ENCODE data around the gene SMPX.

Gene SMPX

DNA sequence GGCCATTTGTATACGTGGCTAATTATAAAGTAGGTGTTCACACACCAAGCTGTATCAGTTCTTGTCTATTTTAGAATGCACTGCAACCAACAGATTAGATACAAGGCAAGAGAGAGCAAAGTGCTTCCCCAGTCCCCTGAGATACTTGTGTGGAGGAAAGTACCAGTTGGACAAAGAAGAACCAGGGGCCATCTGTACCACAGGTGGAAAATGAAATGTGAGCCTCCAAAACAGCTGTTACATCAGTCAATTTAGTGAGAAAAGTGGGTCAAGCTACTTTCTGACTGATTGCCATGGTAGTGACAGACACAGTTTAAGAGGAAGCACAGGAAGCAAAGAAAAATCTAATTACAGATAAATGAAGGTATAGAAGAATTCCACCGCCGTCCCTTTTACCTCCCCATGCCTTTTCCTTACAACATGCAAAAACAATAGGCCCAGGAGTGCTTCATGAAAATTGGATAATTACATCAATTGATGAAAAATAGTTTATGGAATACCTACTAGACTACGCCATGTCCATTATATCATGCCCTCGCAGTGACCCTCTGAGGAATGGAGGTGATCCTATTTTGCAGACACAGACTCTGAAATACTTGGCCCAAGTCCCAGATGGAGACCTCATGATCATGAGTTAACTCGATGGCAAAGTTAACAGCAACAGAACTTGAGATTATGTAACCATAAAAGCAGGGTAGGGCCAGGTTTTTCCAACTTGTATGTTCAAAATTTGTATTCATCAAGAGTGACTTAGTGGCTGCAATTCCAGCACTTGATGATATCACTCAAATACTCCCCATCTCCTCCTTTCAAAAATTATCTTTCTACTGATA lies 15.8 kb downstream of the SMPX start:
- DNase-seq = no peak

DNA sequence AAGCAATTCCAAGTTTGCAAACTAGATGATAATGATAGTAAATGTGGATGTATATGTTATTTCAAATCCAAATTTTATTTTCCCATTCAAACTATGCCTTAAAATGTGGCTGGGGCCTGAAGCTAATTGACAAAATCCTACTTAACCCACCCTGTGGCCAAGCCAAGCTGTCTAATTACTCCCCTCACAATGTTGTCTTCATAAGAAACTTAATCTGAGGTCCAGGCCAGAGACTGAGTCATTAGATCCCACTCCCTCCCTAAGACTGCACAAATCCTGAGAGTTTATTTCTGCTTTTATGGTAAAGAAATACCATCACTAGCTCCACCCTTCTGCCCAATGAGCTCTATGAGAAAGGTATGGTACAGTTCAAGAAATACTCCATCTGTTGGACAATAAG lies 16.6 kb downstream of the SMPX start:
- DNase-seq = no peak

DNA sequence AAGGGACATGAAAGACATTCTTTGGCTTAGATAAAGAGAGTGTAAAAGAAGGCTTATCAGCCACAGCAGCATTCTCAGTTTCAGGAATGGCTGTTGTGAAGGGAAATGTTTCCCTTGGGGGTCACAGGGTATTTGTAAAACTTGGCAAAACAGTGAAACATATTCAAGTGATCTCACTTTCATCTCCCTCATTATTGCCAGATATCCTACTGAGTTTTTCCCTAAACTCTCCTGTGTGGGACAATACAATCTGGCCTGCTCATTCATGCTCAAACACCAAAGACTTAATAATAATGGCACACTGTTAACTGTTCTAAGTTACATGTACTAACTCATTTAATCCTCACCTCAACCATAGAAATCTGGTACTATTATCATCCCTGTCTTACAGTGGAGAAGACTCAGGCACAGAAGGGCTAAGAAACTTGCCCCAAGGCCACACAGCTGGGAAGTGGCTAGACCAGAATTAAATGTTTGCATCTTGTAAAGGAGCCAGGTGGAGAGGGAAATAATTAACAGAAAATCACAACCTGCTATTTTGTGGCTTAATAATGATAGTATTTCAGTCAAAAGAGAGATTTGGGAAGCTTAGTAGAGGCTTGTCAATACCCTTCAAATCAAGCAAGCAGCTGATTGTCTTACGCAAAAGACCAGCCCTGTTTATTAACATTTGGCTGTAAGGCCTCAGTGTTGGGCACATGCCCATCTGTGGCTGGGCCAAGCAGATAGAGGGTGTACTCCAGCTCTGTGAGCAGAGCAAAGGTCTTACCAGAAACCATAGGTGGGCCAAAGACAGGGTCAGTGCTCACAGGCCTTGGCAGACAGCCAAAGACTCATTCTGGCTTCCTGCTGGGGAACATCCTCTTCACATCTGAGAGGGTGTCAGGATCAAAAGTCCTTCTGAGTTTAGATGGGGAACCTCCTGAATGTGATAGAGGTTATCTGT lies 17.3 kb downstream of the SMPX start:
- no peak for DNase-seq

DNA sequence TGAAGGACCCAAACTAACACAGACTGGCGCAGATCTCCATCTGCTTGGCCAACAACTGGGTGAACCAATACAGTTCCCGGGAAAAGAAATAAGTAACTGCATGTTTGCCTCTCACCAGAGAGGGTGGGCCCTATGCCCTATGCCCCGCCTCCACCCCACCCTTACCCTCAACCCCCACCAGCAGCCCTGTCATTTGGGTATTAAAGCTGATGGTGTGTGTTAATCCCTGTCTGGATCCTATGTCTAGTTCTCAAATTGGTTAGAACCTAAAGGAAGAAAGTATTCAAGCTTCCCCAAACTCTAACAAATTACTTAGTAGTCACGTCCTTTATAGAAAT lies 19.0 kb downstream of the SMPX start:
- no peak for DNase-seq

DNA sequence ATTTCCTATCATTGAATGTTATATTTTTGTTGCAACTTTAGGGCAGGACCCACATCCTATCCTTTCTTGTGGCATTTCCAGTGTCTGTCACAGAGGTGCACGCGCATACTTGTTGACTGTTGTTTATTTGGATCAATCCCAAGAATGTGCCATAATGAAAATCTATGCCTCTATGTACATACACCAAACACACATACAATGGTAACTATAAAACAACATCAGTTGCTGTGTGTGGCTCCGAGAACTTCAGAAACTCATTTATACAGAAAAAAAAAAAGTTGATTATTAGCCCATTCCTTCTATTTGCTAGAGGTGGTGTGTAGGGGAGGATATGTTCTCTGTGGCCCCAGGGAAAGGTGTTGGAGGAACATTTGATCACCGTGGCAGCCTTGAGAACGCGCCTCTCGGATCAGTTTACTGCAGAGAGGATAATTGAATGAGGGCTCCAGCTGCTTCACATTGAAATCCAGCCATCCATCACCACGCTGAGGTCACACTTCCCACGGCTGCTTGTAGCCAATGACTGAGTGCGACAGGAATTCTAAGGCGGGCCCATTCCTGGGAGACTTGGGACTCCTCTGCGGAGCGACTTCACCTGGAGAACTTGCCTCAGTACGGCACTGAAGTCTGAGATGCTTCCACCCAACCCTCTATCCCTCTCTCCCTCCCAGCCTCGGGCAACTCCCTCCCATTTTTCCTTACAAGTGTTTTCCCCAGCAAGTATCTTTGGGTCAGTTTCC lies 19.5 kb downstream of the SMPX start:
- no peak for DNase-seq

DNA sequence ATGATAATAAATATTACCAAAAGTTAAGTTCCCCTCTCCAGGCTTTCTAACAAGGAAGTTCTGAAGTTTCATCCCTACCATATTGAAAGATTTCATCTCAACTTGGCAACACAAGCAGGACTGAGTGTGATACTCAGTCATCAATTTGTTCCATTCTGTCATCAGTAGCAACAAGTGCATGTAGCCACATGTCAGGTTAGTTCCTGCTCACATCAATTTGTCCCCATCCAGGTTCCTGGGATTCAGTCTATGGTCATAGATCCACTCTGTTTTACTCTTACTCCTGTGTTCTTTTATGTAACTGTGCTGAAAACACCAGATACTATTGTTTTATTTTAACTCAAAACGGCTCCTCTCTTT lies 22.2 kb downstream of the SMPX start:
- DNase-seq = no peak

DNA sequence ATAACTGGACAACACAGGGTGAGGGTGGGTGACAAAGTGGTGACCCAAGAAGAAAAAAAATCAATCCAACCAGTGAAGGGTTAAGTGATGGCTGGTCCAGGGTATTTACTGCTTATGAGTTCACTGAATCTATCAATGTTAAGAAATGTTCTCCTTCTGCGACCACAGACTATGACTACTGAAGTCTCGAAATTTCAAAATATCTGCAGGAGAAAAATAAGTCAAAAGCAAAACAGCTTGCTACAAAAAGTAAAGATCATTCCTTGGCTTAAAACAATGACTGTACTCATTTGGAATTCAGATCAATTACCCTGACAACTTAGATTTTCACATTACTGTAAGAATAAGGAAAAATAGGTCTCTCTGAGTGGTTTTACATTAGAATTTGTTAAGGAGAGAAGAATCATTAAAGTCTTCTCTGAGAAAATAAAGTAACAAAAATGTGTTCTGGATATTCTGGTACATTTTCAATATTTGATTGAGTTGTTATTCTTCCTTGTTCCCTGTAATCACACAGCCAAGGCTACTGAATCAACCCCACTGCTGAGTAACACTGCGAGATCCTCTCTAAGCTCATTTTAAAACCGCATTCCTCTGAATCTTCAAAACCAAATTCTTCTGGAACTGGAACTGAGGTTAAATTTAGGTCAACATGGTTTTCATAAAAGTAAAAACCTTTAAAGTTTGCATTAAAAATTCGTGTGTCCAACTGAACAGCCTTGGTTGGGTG lies 22.7 kb downstream of the SMPX start:
- no peak for DNase-seq

DNA sequence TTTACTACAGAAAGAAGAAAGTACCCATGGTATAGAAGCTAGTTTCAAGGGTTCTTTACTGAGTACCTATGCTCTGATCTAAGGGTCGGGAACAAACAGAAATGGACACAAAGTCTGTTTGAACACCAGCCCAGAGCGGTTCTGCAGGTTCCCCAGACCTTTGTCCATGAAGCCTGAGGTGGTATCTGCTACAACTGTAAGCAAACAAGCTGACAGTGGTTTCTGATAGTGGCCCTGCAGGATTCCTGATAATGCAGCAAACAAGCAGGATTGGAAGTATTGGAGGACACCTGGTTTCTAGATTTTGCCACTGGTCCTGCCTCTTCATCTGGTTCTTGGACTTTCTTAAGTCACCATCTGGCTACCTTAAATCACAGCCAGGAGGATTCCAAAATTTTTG lies 23.7 kb downstream of the SMPX start:
- no peak for DNase-seq

DNA sequence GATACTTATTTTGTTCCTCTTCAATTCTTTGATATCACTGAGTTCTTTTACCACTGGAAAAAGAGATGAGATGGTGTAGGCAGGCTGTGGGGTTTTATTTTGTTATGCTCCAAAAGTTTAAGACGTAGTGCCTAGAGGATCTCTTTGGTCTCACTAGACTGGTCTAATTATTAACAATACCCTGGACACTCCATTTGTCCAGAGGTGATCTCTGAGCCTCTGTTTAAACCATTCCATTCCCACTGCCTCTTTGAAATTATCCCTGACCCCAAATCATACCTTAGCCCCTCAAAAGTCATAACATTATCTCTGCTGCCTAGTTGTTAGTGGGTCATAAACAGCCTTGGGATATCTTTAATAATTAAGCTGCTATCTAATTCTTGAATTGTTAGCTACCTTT lies 24.2 kb downstream of the SMPX start:
- no peak for DNase-seq

DNA sequence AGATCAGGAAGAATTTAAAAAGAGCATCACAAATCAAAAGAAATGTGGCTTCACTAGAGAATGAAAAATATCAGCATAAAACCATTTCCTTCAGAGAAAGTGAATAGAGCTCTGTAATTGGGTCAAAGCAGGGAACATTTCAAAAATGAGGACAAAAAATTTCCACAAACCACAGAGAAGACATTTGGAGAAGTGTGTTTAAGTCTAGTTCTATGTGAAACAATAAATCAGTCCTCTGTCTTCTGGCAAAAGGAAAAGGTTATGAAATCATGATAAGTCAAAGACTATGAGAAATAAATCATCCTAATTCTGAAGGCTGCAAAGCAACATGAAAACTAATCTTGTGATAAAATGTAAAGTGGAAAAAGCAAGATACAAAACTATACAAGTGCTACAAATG lies 27.9 kb downstream of the SMPX start:
- no peak for DNase-seq

DNA sequence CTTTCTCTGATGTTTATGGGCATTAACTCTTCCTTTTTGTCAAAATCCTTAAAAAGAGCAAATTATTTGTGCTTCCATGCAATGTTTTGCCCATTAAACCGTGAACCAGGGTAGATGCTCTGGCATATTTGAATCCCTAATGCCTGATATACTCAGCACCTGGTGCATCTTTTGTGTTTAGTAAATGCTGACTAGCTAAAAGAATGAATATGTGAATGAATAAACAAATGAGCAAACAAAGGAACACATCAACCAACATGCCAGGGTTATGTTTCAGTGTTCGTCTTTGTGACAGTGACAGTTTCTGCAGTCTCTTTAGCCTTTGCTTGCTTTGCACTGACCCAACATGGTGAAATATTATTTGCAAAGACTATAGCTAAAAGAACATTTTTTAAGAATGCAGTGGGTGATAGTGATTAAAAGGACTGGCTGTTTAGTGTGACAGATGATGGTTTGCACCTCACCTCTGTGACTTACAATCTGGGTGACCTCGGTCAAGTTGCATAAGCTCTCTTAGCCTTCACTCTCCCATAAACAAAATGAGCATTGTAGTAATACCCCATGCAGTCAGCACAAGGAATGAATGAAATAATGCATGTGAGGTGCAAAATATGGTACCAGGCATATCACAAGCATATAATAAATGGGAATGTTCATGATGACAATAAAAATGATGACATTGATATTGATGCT lies 29.5 kb downstream of the SMPX start:
- DNase-seq = no peak

DNA sequence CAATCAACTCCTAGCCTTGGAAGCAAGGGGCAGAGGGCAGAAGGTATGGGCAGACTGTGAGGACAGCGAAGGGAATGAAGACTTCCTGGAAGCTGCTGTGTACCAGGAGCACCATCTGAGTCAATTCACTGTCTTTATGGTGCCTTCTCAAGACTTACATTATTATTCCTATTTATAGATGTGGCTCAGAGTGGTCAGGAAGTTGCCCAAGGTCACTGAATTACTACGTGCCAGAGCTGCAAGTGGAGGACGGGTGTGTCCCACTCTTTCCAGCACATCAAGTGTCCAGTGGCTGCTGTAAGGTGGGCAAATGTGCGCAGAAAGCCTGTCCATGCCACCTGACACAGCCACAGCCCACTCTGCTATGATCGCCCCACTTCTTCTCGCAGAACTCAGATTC lies 32.0 kb downstream of the SMPX start:
- DNase-seq = no peak

DNA sequence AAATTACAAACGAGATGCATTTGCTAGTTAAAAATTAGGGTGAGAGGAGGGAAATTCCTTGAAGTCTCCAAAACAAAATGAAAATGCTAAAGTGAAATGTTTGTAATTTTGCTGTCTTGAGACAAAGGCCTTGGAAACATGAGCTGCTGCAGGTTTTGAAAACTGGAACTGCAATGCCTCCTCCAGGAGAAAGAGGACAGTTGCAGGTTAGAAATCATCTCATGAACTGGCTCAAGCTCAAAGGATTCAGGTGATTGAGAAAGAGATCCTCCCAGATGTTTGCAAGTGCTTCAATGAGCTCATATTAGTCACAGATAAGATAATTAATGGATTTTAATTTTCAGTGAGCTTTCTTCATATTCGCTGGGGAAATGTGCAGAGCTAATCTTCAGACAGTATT lies 32.4 kb downstream of the SMPX start:
- peak; percentile 50 for DNase-seq

DNA sequence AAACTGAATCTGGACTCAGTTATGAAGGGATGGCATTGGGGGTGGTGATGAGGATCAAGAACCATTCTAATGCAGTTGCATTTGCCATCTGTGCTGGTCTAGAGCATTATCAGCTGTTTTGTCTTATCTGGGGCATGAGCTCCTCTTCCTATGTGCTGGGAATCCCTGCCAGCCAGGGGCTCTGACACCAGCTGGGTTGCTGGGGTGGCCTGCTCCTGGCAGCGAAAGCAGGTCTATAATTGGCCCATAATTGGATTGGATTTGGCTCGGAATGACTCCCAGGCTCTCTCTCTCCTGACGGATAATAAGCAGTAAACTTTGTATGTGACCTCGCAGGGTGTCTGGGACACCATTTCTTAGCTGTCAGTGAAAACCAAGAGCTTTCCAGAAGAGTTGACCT lies 34.1 kb downstream of the SMPX start:
- no peak for DNase-seq

DNA sequence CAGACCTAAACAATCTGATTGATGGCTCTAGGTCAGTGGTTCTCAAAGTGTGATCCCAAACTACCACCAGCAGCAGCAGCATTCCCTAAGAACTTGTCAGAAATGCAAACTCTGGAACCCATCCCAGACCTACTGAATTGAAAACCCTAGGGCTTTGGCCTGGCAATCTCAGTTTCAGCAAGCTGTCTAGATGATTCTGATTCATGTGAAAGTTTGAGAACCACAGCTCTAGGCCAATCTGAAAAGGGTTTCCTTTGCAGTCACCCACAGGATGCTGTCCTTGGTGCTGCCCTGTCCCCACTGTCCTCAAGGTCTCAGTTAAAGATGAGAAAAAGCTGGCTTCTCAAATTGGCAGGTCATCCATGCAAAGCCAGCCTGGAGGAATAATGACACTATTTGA lies 34.8 kb downstream of the SMPX start:
- no peak for DNase-seq

DNA sequence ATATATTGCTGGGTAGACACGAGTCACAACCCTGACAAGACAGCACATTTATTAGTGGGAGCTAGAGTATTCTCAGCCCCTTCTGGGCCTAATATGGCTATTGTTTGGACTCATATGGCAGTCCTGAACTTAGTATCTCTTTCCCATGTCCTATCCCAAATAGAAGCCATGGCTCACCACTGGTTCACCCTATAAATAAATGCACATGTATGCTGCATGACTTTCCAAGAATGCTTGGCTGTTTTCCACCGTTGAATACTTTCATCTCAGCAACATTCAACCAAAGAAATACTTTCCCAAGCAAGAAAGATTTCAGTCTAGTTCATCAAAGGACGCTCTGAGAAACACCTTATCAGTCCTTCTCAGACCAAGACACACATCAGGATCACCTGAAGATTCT lies 36.7 kb downstream of the SMPX start:
- no peak for DNase-seq

DNA sequence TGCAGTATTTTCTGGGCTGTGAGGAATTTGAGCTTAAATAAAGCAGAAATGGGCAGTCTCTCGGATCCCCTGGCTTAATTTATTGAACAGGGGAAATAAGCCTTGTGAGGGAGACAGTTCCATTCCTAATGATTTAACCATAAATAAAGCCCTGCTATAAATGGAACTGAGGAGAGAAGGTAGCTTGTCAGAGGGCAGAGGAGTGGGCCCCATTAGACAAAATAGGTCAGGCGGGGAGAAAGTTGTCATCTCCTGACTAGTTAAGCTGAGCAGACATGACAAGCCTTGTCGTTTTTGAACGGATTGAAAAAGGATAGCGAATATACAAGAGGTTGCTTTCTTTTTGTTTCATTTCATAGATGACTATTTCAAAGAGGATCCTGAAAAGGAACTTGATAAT lies 39.3 kb downstream of the SMPX start:
- no peak for DNase-seq

DNA sequence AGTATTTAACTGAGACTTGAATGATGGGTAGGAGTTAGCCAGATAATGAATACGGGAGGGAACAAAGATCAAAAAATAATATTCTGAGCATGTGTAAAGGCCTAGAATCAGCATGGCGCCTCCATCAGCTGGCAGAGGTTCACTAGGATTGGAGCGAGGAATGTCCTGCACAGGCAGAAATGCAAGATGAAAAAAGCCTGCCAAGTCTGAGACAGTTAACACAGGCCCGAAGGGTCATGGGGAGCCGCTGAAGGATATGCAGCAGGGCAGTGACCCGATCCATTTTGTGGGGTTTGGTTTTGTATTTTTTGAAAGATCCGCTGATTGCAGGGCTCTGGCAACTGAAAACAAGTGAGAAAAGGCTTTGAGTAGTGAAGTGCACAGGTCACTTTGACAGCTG lies 40.1 kb downstream of the SMPX start:
- no peak for DNase-seq

DNA sequence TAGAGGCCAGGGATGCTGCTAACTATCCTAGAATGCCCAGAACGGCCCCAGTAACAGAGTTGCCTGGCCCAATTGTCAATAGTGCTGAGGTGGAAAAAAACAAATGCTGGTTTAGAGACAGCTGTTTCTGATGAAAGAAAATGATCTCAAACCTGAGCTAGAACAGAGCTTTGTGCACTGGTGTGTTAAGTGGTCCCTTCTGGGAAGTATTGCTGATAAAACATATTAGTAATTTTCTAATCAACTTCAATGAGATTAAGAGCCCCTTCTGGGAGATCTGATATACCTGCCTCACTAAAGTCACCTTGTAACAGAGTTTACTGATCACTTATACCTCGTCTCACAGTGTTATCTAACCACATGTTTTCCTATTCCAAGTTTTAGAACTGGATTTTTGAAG lies 42.1 kb downstream of the SMPX start:
- DNase-seq = no peak

DNA sequence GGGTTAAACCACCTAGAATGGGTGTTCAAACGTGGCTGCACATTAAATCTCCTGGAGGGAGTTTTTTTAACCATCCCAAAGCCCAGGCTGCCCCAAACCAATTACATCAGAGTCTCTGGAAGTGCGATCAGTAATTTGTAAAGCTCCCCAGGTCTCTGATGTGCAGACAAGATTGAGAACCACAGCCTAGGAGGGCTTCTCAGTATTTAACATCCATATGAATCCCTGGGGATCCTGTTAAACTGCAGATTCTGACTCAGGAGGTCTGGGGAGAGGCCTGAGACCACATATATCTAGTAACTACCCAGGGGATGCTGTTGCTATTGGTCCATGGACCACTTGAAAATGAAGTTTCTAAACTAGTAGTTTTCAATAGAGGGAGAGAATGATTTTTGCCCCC lies 42.6 kb downstream of the SMPX start:
- DNase-seq = no peak

DNA sequence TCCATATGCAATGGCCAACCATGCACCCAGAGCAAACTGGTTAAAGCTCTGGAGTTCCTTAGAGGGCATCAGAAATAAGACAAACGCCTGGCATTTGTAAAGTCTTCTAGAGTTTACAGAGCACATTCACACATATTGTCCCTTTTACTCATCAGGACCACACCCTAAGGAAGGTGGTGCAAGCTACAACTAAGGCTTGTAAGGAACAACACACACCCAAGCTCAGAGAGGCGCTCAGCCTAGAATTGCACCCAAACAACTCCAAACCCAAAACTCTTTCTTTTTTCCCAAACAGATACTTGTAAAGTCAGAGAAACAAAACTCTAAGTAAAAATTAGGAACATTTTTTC lies 46.1 kb downstream of the SMPX start:
- no peak for DNase-seq

DNA sequence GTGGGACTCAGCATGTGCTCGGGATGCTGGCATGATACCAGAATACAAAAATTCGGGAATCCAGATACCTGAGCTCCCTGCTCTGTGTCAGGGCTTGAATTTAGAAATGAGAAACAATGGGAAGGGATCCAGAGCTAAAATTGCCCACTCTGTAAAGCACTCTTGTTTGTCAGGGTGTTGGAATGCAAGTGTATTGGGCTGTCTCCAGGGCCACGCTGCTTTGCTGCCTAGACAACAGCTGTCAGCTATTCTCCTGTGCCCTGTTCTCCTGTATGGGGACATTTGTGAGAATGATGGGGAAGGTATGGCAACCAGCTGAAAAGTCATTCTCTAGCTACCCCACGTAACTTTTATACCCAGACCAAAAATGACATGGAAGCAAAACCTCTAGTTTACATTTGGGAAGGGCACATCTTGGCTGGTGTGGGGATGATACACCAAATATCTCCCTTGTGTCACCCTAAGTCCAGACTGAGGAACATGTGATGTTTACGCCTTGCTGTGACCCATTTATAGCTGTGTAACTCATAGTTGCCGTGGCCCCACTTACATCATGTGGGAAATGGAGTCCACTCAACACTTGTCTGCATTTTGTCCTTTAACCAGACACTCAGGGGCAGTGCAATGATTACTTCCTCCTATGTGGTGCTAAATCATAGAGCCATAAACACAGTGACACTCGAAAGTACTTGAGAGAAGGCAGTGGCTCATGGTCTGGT lies 46.6 kb downstream of the SMPX start:
- no peak for DNase-seq

Data from HCEC 1CT (cell line).